ENCODE measurements around the gene EP300. TPM values are rescaled to one million over a fixed set of nuclear protein-coding genes. Genes with fewer than 3 reads are reported as not detected.

The EP300 gene
- total RNA-seq, 1 donor from 2014 or later = 89.2 TPM

DNA sequence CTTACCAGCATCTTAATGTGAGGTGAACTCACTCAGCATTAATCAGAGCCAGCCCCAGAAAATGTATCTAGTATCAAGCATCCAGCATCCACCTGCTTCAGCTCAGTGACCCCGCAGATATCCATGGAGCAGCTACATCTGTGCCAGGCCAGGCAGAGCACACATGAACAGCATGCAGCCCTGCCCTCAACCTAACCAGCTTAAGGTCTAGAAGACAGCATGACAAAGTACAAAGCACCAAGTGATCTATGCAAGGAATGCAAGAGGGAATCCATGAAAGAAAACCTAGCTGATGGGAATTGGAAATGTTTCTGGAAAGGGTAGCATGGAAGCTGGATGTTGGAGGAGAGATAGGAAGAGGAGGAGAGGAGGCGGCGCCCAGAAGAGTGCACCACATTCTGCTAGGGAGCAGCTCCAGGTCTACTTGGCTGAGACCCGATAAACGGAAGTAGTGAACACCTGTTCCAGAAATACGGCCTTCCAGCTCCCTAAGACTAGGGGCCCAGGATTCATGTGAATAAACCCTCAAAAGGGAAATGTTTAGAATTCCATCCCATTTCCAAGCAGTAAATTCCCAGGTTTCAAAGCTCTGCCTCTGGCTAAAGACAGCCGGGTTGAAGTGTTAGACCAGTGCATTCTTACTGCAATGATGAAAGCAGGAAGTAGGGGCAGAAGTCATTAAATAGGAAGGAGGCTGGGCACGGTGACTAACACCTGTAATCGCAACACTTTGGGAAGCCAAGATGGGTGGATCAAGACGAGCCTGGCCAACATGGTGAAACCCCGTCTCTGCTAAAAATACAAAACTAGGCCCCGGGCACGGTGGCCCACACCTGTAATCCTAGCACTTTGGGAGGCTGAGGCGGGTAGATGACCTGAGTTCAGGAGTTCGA is 89.2 kb downstream of the EP300 start:
- H3K36me3 Mint-ChIP-seq (ENCODE audit: low read depth) = peaks cover 18% of the 10 kb centered on the region
- no peak overlapping the region for H3K27ac Mint-ChIP-seq (ENCODE audit: unreplicated experiment)
- no peaks in the 10 kb centered on the region for H3K9me3 Mint-ChIP-seq
- TF ChIP-seq, protein P1, sequence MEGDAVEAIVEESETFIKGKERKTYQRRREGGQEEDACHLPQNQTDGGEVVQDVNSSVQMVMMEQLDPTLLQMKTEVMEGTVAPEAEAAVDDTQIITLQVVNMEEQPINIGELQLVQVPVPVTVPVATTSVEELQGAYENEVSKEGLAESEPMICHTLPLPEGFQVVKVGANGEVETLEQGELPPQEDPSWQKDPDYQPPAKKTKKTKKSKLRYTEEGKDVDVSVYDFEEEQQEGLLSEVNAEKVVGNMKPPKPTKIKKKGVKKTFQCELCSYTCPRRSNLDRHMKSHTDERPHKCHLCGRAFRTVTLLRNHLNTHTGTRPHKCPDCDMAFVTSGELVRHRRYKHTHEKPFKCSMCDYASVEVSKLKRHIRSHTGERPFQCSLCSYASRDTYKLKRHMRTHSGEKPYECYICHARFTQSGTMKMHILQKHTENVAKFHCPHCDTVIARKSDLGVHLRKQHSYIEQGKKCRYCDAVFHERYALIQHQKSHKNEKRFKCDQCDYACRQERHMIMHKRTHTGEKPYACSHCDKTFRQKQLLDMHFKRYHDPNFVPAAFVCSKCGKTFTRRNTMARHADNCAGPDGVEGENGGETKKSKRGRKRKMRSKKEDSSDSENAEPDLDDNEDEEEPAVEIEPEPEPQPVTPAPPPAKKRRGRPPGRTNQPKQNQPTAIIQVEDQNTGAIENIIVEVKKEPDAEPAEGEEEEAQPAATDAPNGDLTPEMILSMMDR (conservative IDR thresholded peaks at IDR 0.05) = no peak
- no peak for DNase-seq (ENCODE audit: low read depth, low spot score)
- H3K27me3 Mint-ChIP-seq (ENCODE audit: low read depth) = peaks cover 2% of the 10 kb centered on the region
- no peaks in the 10 kb centered on the region for H3K4me1 Mint-ChIP-seq
- H3K4me3 Mint-ChIP-seq = no peak overlapping the region

GRCh38 chr22:41184679-41185078 is 92.3 kb downstream of the EP300 start:
- TF ChIP-seq, protein P1 (conservative IDR thresholded peaks at IDR 0.05) = no peak
- Mint-ChIP-seq H3K4me1 (no peaks in the 10 kb centered on the region), H3K9me3 (no peaks in the 10 kb centered on the region), H3K36me3 (ENCODE audit: low read depth) (peaks cover 8% of the 10 kb centered on the region), H3K27ac (ENCODE audit: unreplicated experiment) (no peak overlapping the region), H3K4me3 (no peak overlapping the region), H3K27me3 (ENCODE audit: low read depth) (no peaks in the 10 kb centered on the region)
- no peak for DNase-seq (ENCODE audit: low read depth, low spot score)

DNA sequence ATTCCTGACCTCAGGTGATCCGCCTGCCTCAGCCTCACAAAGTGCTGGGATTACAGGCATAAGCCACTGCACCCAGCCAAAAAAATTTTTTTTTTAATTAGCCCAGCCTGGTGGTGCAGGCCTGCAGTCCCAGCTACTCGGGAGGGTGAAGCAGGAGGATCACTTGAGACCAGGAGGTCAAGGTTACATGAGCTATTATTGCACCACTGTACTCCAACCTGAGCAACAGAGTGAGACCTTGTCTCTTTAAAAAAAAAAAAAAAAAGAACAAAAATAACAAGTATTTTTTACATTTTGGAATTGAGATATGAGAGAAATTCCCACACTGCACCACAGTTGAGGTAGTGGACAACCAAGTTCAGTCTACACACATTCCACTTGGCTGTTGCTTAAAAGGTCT is 99.1 kb downstream of the EP300 start:
- no peaks in the 10 kb centered on the region for H3K9me3 Mint-ChIP-seq
- H3K4me3 Mint-ChIP-seq = no peak overlapping the region
- DNase-seq (ENCODE audit: low read depth, low spot score) = no peak
- TF ChIP-seq, protein P1 (conservative IDR thresholded peaks at IDR 0.05) = no peak
- no peak overlapping the region for H3K27ac Mint-ChIP-seq (ENCODE audit: unreplicated experiment)
- peaks cover 11% of the 10 kb centered on the region for H3K27me3 Mint-ChIP-seq (ENCODE audit: low read depth)
- no peaks in the 10 kb centered on the region for H3K36me3 Mint-ChIP-seq (ENCODE audit: low read depth)
- peaks cover under 1% of the 10 kb centered on the region for H3K4me1 Mint-ChIP-seq

GRCh38 chr22:41193829-41194228 is 101.4 kb downstream of the EP300 start:
- H3K4me1 Mint-ChIP-seq = peaks cover 15% of the 10 kb centered on the region
- H3K27me3 Mint-ChIP-seq (ENCODE audit: low read depth) = peaks cover 29% of the 10 kb centered on the region
- H3K36me3 Mint-ChIP-seq (ENCODE audit: low read depth) = no peaks in the 10 kb centered on the region
- TF ChIP-seq, protein P1 (conservative IDR thresholded peaks at IDR 0.05) = no peak
- no peak for DNase-seq (ENCODE audit: low read depth, low spot score)
- no peak overlapping the region for H3K27ac Mint-ChIP-seq (ENCODE audit: unreplicated experiment)
- H3K4me3 Mint-ChIP-seq = no peak overlapping the region
- no peaks in the 10 kb centered on the region for H3K9me3 Mint-ChIP-seq

GRCh38 chr22:41197038-41197972 is 104.9 kb downstream of the EP300 start:
- TF ChIP-seq, protein P1 (conservative IDR thresholded peaks at IDR 0.05) = peak; percentile 22
- Mint-ChIP-seq H3K4me1 (peaks cover 15% of the 10 kb centered on the region), H3K4me3 (peak overlapping the region; percentile 94), H3K9me3 (no peaks in the 10 kb centered on the region), H3K27ac (ENCODE audit: unreplicated experiment) (no peak overlapping the region), H3K27me3 (ENCODE audit: low read depth) (peaks cover 51% of the 10 kb centered on the region), H3K36me3 (ENCODE audit: low read depth) (no peaks in the 10 kb centered on the region)
- DNase-seq (ENCODE audit: low read depth, low spot score) = peak; percentile 71
